Activated CD8-positive, alpha-beta memory T cell treated with anti-CD3 and anti-CD28 coated beads, Interleukin-2, amount 50 U/mL, for 24 hours (primary cell): Measurements from ENCODE around the gene PRH2.

Experiments used
- DNase-seq: peaks from one replicate; pipeline ENCODE4 v3.0.0-alpha.2; 2020; ENCODE audit errors: extremely low read depth

The PRH2 gene

GRCh38 chr12:10928746-10929286 is at the start of gene PRH2:
Gene PRH2, plus strand, starts transcription at chr12:10929236. Its CDS starts 38 bp downstream, at chr12:10929274.
- DNase-seq, result no peak

DNA sequence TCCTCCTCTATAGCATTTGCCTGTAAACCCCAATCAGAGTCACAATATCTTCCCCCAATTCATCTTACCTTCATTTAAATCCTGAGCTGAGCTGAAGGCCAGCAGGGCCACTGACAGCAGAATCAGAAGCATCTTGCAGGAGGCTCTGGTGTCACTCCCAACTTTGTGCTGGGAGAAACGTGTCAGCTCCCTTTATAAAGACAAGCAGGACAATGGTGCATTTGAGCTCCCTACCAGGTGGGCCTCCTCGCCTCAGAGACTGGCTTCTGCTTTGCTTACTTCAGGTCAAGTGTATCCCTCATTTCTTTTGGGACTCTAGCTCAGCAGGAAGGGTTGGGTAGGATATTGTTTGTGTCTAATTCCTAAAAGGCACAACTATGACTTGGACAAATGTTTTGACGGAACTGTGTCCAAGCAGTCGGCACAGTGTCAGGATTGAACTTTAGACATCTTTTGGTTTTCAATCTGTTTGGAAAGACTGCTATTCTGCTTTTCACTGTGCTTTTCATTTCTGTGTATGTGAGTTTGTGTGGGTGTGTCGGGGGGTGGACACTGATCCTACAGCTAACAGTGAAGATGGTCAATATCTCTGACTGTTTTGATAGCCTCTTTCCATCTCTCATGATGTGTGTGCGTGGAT is 44.8 kb upstream of the PRH2 start, which contains the start of gene PRH1:
TSS of gene PRH1 (minus strand) at position 170 of the 640 bp plus-strand sequence. CDS start at position 132, 38 bp downstream.
- DNase-seq, result no peak

DNA sequence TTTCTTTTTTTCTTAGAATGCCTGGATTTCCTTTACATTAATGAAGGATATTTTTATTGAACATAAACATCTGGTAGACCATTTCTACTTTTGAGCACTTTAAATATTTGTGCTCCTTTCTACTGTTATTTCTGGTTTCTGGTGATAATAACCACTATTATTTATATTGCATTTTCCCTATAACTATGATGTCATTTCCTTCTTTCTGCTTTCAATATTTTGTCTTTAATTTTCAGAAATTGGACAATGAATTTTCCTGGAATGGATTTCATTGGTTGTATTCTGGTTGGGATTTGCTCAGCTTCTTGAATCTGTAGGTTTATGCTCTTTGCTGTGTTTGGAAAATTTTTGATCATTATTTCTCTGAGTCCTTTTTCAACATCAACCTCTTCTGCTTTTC is 39.8 kb upstream of the PRH2 start:
- DNase-seq, result no peak

- no peak for DNase-seq
These were observed 37.1 kb upstream of the PRH2 start for GRCh38 chr12:10891937-10892336.

- no peak for DNase-seq
These were observed 32.2 kb upstream of the PRH2 start for GRCh38 chr12:10896854-10897253.

- no peak for DNase-seq
These were observed 28.5 kb upstream of the PRH2 start for GRCh38 chr12:10900530-10900929.

- DNase-seq, result no peak
These were observed 28.1 kb upstream of the PRH2 start for GRCh38 chr12:10900972-10901371.

DNA sequence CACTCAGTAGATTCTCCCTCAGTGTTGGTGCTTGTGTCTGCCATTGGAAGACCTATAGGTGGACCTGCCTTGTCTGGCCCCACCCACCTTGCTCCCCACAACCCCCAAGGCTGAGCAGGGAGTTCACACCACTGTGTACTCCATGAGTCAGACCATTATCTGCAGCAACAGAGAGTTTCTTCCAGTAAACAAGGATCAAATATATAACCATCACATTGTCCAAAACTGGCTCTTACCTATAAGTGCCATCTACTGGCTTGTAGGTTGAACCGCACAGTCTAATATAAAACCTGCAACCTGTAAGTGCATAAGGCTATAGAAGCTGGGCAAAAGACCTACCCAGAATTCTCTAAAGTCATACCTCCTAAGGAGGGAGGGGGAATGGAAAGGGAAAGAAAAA is 27.6 kb upstream of the PRH2 start:
- DNase-seq, result no peak

DNA sequence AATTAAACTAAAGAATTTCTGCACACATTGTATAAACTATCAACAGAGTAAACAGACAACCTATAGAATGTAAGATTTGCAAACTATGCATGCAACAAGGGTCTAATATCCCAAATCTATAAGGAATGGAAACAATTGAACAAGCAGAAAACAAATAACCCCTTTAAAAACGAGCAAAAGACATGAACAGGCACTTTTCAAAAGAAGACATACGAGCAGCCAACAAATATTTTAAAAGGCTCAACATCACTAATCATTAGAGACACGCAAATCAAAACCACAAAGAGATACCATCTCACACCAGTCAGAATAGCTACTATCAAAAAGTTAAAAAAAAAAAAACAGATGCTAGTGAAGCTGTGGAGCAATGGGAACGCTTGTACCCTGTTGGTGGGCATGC is 24.4 kb upstream of the PRH2 start:
- no peak for DNase-seq

GRCh38 chr12:10909462-10909861 is 19.6 kb upstream of the PRH2 start, which contains the start of gene TAS2R13:
Gene TAS2R13, minus strand, starts transcription at chr12:10909562. Its CDS starts 264 bp downstream, at chr12:10909298.
- no peak for DNase-seq

DNA sequence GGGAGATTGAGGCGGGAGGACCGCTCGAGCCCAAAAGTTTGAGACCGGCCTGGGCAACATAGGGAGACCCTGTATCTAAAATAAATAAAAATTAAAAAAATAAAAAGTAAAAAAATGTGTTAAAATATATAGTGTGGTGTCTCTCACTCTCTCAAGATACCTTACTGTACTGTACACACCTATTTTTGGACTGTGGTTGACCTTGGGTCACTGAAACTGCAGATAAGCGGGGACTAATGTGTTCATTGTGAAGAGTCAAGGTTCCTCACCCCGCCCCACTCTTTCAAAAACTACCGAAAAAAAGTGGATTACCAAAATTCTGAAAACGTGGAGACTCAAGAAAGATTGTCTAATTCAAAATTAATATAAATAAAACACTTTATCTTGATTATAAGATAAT is 18.7 kb upstream of the PRH2 start:
- DNase-seq, result no peak

DNA sequence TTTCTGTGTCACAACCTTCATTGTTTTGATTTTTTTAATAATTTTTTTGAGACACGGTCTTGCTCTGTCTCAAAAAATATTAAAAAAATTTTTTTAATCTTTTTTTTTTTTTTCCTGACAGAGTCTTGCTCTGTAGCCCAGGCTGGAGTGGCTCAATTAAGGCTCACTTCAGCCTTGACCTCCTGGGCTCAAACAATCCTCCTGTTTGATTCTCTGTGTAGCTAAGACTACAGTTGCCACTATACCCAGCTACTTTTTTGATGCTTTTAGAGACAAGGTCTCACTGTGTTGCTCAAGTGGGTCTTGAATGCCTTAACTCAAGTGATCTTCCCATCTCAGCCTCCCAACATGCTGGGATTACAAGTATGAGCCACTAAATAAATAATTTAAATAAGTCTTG is 9.2 kb upstream of the PRH2 start:
- no peak for DNase-seq

DNA sequence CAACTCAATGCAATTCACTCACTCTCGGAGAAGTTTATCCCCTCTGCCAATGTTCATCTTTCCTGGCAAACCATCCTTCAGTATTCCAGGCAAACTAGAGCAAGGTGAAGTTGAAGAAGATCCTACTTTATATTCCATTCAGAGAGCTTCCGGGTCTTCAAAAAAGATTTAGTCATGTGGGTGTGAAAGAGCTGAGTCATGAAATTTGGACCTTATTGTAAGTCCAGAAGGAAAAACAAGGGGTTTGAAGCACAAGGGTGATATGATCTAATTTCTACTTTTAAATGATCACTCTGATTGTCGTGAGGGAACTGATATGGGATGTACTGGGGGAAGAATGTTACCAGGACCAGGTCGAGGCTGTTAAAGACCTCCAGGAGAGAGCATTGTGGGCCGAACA is 2.8 kb upstream of the PRH2 start:
- DNase-seq, result no peak

DNA sequence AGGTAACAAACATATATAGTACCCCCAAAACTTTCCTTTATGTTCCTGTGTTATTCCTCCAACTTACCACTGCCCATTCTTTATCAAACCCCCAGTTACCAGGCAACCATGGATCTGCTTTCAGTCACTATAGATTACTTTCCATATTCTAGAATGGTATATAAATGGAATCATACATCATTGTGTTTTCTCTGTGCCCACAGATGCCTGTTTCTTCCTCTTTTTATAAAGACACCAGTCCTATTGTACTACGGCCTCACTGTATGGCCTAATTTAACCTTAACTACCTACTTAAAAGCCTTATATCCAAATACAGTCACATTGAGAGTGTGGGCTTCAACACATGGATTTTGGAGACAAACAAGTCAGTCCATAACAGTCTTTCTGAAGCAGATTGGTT is 7.5 kb downstream of the PRH2 start:
- no peak for DNase-seq

GRCh38 chr12:10939163-10939562 is 10.1 kb downstream of the PRH2 start, which contains the start of gene TAS2R14:
Gene TAS2R14, minus strand, starts transcription at chr12:10939263. Its CDS starts 56 bp downstream, at chr12:10939207.
- DNase-seq, result no peak

- DNase-seq, result no peak
These were observed 11.4 kb downstream of the PRH2 start for GRCh38 chr12:10940389-10940788.

DNA sequence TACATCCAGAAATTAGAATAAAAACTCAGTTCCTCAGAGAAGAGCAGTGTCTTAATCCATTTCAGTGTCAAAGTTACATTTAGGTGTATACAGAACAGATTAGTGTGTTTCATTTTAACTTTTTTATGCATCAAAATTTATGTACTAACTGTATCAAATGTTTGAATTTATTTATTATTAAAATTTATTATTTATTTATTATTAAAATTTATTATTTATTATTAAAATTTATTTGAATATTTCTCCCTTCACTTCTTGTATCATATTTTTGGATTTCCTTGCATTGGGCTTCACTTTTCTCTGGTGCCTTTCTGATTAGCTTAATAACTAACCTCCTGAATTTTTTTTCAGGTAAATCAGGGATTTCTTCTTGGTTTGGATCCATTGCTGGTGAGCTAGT is 12.3 kb downstream of the PRH2 start:
- no peak for DNase-seq

DNA sequence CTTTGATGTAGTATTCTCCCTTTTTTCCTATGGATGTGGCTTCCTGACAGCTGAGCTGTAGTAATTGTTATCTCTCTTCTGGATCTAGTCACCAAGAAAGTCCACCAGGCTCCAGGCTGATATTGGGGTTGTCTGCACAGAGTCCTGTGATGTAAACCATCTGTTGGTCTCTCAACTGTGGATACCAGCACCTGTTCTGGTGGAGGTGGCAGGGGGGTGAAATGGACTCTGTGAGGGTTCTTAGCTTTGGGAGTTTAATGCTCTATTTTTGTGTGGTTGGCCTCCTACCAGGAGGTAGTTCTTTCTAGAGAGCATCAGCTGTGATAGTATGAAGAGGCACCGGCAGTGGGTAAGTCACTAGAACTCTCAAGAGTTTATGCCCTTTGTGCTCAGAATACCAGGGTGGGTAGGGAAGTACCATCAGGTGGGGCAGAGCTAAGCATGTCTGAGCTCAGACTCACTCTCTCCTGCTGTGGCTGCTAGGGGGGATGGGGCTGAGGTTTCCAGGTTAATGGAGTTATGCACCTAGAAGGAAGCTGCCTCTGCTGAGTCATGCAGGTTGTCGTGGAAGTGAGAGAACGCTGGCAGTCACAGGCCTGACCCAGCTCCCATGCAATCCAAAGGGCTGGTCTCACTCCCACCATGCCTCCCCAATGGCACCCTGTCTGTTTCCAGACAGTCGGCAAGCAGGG is 13.0 kb downstream of the PRH2 start:
- DNase-seq, result no peak

DNA sequence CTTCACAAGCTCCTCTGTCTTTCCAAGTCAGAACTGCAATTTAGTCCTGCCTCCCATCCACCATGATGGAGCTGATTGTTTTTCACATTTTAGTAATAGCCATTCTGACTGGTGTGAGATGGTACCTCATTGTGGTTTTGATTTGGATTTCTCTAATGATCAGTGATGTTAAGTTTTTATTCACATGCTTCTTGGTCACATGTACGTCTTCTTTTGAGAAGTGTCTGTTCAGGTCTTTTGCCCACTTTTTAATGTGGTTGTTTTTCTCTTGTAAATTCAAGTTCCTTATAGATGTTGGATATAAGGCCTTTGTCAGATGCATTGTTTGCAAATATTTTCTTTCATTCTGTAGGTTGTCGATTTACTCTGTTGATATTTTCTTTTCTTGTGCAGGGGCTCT is 14.1 kb downstream of the PRH2 start:
- no peak for DNase-seq

DNA sequence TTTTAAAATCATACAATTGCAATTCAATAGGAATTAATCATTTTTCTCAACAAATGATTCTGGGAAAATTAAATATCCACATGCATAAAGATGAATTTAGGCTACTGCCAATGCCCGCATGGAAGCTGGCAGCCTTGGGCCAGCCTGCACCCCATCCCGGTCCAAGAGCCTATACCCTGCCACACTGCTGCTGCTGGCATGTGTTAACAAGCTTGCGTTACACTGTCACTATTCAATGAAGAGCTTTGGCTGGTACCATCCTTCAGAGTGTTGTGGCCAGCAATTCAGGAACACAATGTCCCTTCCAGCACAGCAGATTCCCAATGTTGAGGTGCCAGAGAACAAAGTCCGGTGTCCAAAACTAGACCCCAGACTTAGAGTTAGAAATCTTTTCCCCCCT is 23.6 kb downstream of the PRH2 start:
- DNase-seq, result no peak

GRCh38 chr12:10956085-10956484 is 27.0 kb downstream of the PRH2 start:
- no peak for DNase-seq

GRCh38 chr12:10957741-10958140 is 28.7 kb downstream of the PRH2 start:
- DNase-seq, result no peak

- DNase-seq, result no peak
These were observed 30.8 kb downstream of the PRH2 start for GRCh38 chr12:10959804-10960203.
